Colonic mucosa (tissue), 4 donors: Measurements from ENCODE around the gene PPP1R37. TPM values are rescaled to one million over a fixed set of nuclear protein-coding genes. Genes with fewer than 3 reads are reported as not detected.

Experiments
- DNase-seq: peaks from one replicate; pipeline ENCODE4 v3.0.0-alpha.2; 2020
- H3K27ac ChIP-seq: fragments of 200-600 bp; one replicate; pipeline ENCODE4 v1.8.0; 2021
- H3K27me3 ChIP-seq: fragments of 200-600 bp; one replicate; pipeline ENCODE4 v1.8.0; 2021
- H3K36me3 ChIP-seq: fragments of 200-600 bp; one replicate; pipeline ENCODE4 v1.8.0; 2021
- H3K4me1 ChIP-seq: fragments of 200-600 bp; one replicate; pipeline ENCODE4 v1.8.0; 2021; ENCODE audit warnings: mild to moderate bottlenecking
- H3K4me3 ChIP-seq: fragments of 200-600 bp; one replicate; pipeline ENCODE4 v1.8.0; 2021
- H3K9ac ChIP-seq, 2 donors: one replicate each; pipeline ENCODE4 v1.7.0; 2013; ENCODE audit warnings: control low read depth in 2 of 2, low read depth in 2 of 2, low read length in 2 of 2
- H3K9me3 ChIP-seq: fragments of 200-600 bp; one replicate; pipeline ENCODE4 v1.8.0; 2021
- intact Hi-C: fragments of 100-400 bp; cut with DNase I; formaldehyde crosslinking; loops from one replicate; pipeline ENCODE4 v1.14.1; 2022
- total RNA-seq, 2 donors: library from RNA; stranded (reverse); fragmentation: NEBNext Ultra II Directional in 1 of 2; extraction: Animal tissue kit (Norgen Biotek cat#: 25700) in 1 of 2; gene quantifications; one replicate each; pipeline ENCODE4 v1.2.1, GENCODE V29; 2021
- TF ChIP-seq, protein P1 (sequence below): fragments of 200-600 bp; IDR thresholded peaks from one replicate; pipeline ENCODE4 v1.8.0; 2022; ENCODE audit warnings: antibody characterized with exemption, mild to moderate bottlenecking
- donor health status: healthy.
- donor health status: DM: no; HTN: no; CAD: no.
- donor health status: DM: no; HTN: no; CAD: no.

PPP1R37 gene
- total RNA-seq, 2 donors from 2014 or later, result 28.2 to 46.9 TPM

DNA sequence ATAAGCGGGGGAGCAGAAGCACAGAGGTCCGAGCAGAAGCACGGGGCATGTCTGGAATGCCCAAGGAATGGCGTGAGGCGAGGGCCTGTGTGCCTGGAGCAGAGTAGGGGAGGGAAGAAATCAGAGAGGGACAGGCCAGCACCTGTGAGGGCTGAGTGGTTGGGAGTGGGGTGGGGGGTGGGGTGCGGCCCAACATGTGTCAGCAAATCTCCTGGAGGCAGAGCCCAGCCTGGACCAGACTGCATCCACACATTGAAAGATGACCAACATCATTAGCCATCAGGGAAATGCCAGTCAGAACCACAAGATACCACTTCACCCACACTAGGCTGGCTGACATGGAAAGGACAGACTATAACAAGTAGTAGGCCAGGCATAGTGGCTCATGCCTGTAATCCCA lies 42.9 kb upstream of the PPP1R37 start:
- Histone ChIP-seq H3K27me3 (no peaks in the 10 kb centered on the region), H3K9ac (no peak overlapping the region), H3K4me3 (no peak overlapping the region), H3K36me3 (peaks cover 7% of the 10 kb centered on the region), H3K27ac (no peak overlapping the region), H3K4me1 (peaks cover 11% of the 10 kb centered on the region), H3K9me3 (no peaks in the 10 kb centered on the region)
- DNase-seq, result no peak
- intact Hi-C loops, result no loop called here
- TF ChIP-seq, protein P1, sequence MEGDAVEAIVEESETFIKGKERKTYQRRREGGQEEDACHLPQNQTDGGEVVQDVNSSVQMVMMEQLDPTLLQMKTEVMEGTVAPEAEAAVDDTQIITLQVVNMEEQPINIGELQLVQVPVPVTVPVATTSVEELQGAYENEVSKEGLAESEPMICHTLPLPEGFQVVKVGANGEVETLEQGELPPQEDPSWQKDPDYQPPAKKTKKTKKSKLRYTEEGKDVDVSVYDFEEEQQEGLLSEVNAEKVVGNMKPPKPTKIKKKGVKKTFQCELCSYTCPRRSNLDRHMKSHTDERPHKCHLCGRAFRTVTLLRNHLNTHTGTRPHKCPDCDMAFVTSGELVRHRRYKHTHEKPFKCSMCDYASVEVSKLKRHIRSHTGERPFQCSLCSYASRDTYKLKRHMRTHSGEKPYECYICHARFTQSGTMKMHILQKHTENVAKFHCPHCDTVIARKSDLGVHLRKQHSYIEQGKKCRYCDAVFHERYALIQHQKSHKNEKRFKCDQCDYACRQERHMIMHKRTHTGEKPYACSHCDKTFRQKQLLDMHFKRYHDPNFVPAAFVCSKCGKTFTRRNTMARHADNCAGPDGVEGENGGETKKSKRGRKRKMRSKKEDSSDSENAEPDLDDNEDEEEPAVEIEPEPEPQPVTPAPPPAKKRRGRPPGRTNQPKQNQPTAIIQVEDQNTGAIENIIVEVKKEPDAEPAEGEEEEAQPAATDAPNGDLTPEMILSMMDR, result no peak

DNA sequence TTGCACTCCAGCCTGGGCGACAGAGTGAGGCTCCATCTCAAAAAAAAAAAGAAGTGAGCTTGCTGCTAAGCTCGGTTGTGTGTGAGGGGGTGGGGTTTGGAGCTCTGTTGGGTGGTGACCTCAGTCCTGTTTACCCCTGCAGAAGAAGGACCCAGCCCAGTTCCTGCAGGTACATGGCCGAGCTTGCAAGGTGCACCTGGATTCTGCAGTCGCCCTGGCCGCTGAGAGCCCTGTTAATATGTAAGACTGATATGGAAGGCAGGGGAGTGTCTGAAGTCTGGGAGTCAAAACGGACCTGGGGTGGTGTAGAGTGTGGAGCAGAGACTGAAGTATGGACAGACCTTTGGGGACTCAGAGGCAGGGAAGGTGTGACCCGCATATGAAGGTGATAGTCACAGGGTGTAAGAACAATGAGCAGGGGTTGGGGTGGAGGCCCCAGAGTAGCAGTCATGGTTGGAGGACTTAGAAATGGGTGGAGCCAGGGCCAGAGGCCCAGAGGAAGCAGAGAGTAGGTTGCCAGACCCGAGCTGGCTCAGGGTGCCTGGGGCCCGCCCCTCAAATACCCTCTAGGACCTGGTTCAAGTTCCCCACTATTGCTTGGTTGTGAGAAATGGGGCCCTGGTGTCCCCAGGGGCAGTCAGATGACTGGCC lies 40.9 kb upstream of the PPP1R37 start:
- TF ChIP-seq, protein P1, result no peak
- Histone ChIP-seq H3K9ac (peak overlapping the region; percentile 35 to 48), H3K4me1 (no peaks in the 10 kb centered on the region), H3K4me3 (no peak overlapping the region), H3K27me3 (no peaks in the 10 kb centered on the region), H3K36me3 (peaks cover 15% of the 10 kb centered on the region), H3K27ac (peak overlapping the region; percentile 57), H3K9me3 (no peaks in the 10 kb centered on the region)
- DNase-seq, result peak; percentile 44
- intact Hi-C loops, result no loop called here

DNA sequence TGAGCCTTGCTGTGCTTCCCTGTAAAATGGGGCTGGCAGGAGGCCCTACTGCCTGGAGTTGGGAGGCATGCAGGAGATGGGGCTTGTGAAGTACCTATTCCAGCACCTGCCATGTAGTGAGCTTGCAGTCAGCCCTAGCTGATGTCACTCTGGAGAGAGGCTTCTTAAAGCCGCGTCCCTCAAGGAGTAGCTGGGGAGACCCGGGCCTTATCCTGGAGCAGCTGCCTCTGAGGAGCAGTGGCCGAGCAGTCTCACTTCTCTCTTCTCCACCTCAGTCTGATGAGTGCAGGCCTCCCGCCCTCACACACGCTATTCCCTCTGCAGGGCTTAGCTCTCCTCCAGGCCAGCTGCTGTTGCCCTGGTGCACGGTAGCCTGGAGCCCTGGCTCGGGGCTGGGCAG lies 36.1 kb upstream of the PPP1R37 start:
- DNase-seq, result no peak
- H3K4me3 ChIP-seq, result no peak overlapping the region
- H3K36me3 ChIP-seq, result peaks cover 41% of the 10 kb centered on the region
- H3K9ac ChIP-seq, result no peak overlapping the region
- no peaks in the 10 kb centered on the region for H3K9me3 ChIP-seq
- intact Hi-C loops, result no loop called here
- no peaks in the 10 kb centered on the region for H3K27me3 ChIP-seq
- H3K27ac ChIP-seq, result no peak overlapping the region
- no peaks in the 10 kb centered on the region for H3K4me1 ChIP-seq
- TF ChIP-seq, protein P1, result no peak

DNA sequence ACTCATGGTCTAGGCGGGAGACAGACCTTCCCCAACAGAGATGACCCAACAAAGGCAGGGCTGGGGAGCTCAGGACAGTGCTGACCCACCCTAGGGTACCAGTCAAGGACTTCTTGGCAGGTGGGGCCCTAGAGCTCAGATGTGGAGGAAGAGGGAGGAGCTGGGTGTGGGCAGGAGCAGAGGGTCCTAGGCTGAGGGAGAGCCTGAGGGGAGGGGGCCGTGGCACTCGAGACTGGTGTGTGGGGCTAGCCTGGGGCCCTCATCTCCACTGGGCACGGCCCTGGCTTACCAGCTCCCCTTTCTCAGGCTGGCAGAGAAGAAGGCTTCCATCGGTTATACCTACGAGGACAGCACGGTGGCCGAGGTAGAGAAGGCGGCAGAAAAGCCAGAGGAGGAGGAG lies 35.5 kb upstream of the PPP1R37 start:
- no peak overlapping the region for H3K27ac ChIP-seq
- intact Hi-C loops, result no loop called here
- H3K27me3 ChIP-seq, result no peaks in the 10 kb centered on the region
- no peak for DNase-seq
- no peak overlapping the region for H3K4me3 ChIP-seq
- H3K4me1 ChIP-seq, result no peaks in the 10 kb centered on the region
- H3K36me3 ChIP-seq, result peaks cover 41% of the 10 kb centered on the region
- no peaks in the 10 kb centered on the region for H3K9me3 ChIP-seq
- H3K9ac ChIP-seq, result no peak overlapping the region
- TF ChIP-seq, protein P1, result no peak

DNA sequence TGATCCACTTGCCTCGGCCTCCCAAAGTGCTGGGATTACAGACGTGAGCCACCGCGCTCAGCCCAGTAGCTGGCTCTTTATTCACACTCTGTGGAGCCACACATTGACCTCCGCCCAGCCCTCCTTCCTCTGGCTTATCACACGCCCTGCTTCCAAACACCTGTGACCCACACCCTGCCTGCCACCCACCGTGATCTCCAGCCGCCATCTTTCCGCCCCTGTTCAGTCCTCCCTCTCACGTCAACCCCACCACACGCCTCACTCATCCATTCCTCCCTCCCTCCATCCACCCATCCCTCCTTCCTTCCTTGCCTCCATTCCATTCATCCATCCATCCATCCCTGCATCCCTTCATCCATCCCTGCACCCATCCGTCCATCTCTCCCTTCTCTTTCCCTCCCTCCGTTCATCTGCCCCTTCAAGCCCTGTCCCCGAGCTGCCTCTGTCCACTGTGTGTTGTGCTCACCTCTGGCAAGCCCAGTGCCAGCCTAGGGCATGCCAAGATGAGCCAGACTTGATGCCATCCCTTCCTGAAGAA lies 34.3 kb upstream of the PPP1R37 start:
- Histone ChIP-seq H3K9me3 (no peaks in the 10 kb centered on the region), H3K4me3 (no peak overlapping the region), H3K27me3 (no peaks in the 10 kb centered on the region), H3K4me1 (no peaks in the 10 kb centered on the region), H3K27ac (no peak overlapping the region), H3K36me3 (peaks cover 39% of the 10 kb centered on the region), H3K9ac (no peak overlapping the region)
- DNase-seq, result no peak
- intact Hi-C loops, result loop anchor here (1.0 kb wide), 1 partner anchor 69 kb away; no protein-coding TSS in a partner anchor
- TF ChIP-seq, protein P1, result no peak
